H1 (cell line): Measurements from ENCODE around the gene WSCD1.

ENCODE experiments used
- EP300 ChIP-seq, 2 experiments: IDR thresholded peaks; 1 replicate in 1 of 2; 2 replicates in 1 of 2; pipeline ENCODE4 v1.6.1; 2011 to 2012; ENCODE audit warnings: low read depth in 2 of 2, low read length in 2 of 2, mild to moderate bottlenecking in 2 of 2, borderline replicate concordance in 1 of 2, inconsistent platforms in 1 of 2, moderate library complexity in 1 of 2
- POLR2A ChIP-seq, 2 experiments: IDR thresholded peaks; 1 replicate in 1 of 2; 2 replicates in 1 of 2; pipeline ENCODE4 v1.6.1; 2011; ENCODE audit warnings: low read depth in 2 of 2, low read length in 2 of 2, mild to moderate bottlenecking in 2 of 2; ENCODE audit errors: control extremely low read depth in 1 of 2
- TF ChIP-seq, protein P1 (sequence below), 3 experiments: IDR thresholded peaks; 1 replicate in 2 of 3; 2 replicates in 1 of 3; pipeline versions ENCODE4 v1.5.1 to v1.6.1; 2011; ENCODE audit warnings: low read length in 3 of 3, mild to moderate bottlenecking in 3 of 3, inconsistent platforms in 2 of 3, low read depth in 1 of 3, moderate library complexity in 1 of 3; ENCODE audit not compliant: insufficient read depth in 1 of 3; ENCODE audit errors: control extremely low read depth in 1 of 3

DNA sequence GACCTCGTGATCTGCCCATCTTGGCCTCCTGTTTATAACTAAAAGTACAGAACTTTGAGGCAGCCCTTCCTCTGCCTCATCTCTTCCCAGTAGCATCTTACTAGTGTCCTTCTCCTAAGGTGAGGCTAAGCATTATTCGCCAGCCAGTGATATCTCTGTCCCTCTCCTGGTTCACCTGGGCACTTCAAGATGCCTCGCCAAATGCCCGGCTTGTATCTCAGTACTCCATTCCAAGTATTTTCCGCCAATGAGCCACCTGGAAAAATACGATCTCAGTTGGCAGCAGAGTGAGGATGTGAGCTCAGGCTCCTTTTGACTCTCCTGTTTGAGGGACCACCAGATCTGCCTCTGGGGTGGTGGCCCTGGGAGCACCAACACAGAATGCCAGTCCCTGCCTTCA lies 25.9 kb upstream of the WSCD1 start:
- TF ChIP-seq EP300 (IDR thresholded peaks at IDR 0.05; ENCODE audit: borderline replicate concordance in 1 of 2, low read depth in 2 of 2, low read length in 2 of 2) (no peak), POLR2A (IDR thresholded peaks at IDR 0.05; ENCODE audit: control extremely low read depth in 1 of 2, low read depth in 2 of 2, low read length in 2 of 2) (no peak)
- TF ChIP-seq, protein P1, sequence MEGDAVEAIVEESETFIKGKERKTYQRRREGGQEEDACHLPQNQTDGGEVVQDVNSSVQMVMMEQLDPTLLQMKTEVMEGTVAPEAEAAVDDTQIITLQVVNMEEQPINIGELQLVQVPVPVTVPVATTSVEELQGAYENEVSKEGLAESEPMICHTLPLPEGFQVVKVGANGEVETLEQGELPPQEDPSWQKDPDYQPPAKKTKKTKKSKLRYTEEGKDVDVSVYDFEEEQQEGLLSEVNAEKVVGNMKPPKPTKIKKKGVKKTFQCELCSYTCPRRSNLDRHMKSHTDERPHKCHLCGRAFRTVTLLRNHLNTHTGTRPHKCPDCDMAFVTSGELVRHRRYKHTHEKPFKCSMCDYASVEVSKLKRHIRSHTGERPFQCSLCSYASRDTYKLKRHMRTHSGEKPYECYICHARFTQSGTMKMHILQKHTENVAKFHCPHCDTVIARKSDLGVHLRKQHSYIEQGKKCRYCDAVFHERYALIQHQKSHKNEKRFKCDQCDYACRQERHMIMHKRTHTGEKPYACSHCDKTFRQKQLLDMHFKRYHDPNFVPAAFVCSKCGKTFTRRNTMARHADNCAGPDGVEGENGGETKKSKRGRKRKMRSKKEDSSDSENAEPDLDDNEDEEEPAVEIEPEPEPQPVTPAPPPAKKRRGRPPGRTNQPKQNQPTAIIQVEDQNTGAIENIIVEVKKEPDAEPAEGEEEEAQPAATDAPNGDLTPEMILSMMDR (IDR thresholded peaks at IDR 0.05; ENCODE audit: control extremely low read depth in 1 of 3, insufficient read depth in 1 of 3, low read depth in 1 of 3, low read length in 3 of 3): no peak
